Loucy (cell line): Measurements from ENCODE around the gene DUSP7.

ENCODE experiments used
- H2AFZ ChIP-seq: fragments of 200-600 bp; sonication (generic); 2 replicates; pipeline ENCODE4 v1.6.0; 2016; ENCODE audit warnings: antibody characterized with exemption, mild to moderate bottlenecking, low read length, moderate library complexity
- H3F3A ChIP-seq: fragments of 200-600 bp; 2 replicates; pipeline ENCODE4 v1.6.0; 2016; ENCODE audit warnings: antibody characterized with exemption, low read depth, mild to moderate bottlenecking
- H3K27me3 ChIP-seq: fragments of 200-600 bp; sonication (generic); 2 replicates; pipeline ENCODE4 v1.6.1; 2014; ENCODE audit warnings: low read length, mild to moderate bottlenecking; ENCODE audit not compliant: insufficient read depth, poor library complexity, severe bottlenecking
- H3K36me3 ChIP-seq: fragments of 200-600 bp; sonication (generic); 2 replicates; pipeline ENCODE4 v1.6.1; 2016; ENCODE audit warnings: low read length; ENCODE audit not compliant: insufficient read depth
- H3K4me1 ChIP-seq: fragments of 200-600 bp; sonication (generic); 2 replicates; pipeline ENCODE4 v1.5.1; 2014; ENCODE audit warnings: low read length, mild to moderate bottlenecking; ENCODE audit not compliant: insufficient read depth, poor library complexity, severe bottlenecking
- H3K4me2 ChIP-seq: fragments of 200-600 bp; sonication (generic); 2 replicates; pipeline ENCODE4 v1.6.0; 2014; ENCODE audit warnings: antibody characterized with exemption, low read length, low read depth, mild to moderate bottlenecking; ENCODE audit not compliant: poor library complexity, severe bottlenecking
- H3K4me3 ChIP-seq: fragments of 200-600 bp; sonication (generic); 2 replicates; pipeline ENCODE4 v1.5.1; 2014; ENCODE audit warnings: low read length, mild to moderate bottlenecking, mixed read lengths; ENCODE audit not compliant: poor library complexity, severe bottlenecking
- H3K79me2 ChIP-seq: fragments of 200-600 bp; sonication (generic); 2 replicates; pipeline ENCODE4 v1.6.1; 2014; ENCODE audit warnings: low read length; ENCODE audit not compliant: insufficient read depth
- H3K9ac ChIP-seq: fragments of 200-600 bp; sonication (generic); 2 replicates; pipeline ENCODE4 v1.6.0; 2014; ENCODE audit warnings: mild to moderate bottlenecking, low read depth, low read length, moderate library complexity; ENCODE audit not compliant: poor library complexity, severe bottlenecking
- H3K9me2 ChIP-seq: fragments of 200-600 bp; sonication (generic); replicated peaks from 2 replicates; pipeline ENCODE4 v1.6.1; 2016; ENCODE audit warnings: low read depth, low read length, mixed read lengths
- H3K9me3 ChIP-seq: fragments of 200-600 bp; sonication (generic); 2 replicates; pipeline ENCODE4 v1.6.1; 2014; ENCODE audit warnings: mild to moderate bottlenecking, antibody characterized with exemption, low read length, low read depth; ENCODE audit not compliant: insufficient read depth
- H4K20me1 ChIP-seq: fragments of 200-600 bp; sonication (generic); 2 replicates; pipeline ENCODE4 v1.6.0; 2014; ENCODE audit warnings: antibody characterized with exemption, low read length, mild to moderate bottlenecking; ENCODE audit not compliant: insufficient read depth, poor library complexity, severe bottlenecking
- CTCF ChIP-seq: fragments of 200-600 bp; sonication (generic); conservative IDR thresholded peaks from 2 replicates; pipeline ENCODE4 v1.5.1; 2014; ENCODE audit warnings: mild to moderate bottlenecking, antibody characterized with exemption, low read length
- EZH2phosphoT487 ChIP-seq: fragments of 200-600 bp; IDR thresholded peaks from 2 replicates; pipeline ENCODE4 v1.6.1; 2018; ENCODE audit warnings: antibody characterized with exemption, mild to moderate bottlenecking, moderate library complexity, borderline replicate concordance

DUSP7 gene

GRCh38 chr3:52036829-52037228, 19.5 kb downstream of the DUSP7 start:
- H3K4me2 ChIP-seq, result no peak overlapping the region
- no peak overlapping the region for H3K9ac ChIP-seq
- H3K4me1 ChIP-seq, result peaks cover 3% of the 10 kb centered on the region

GRCh38 chr3:52036222-52036694, 20.1 kb downstream of the DUSP7 start:
- Histone ChIP-seq H3K4me1 (no peaks in the 10 kb centered on the region), H3K27me3 (no peaks in the 10 kb centered on the region), H3K79me2 (no peaks in the 10 kb centered on the region)

More at GRCh38 chr3:52036829-52037228, 19.5 kb downstream of the DUSP7 start:
- no peaks in the 10 kb centered on the region for H4K20me1 ChIP-seq
- H3K4me3 ChIP-seq, result no peak overlapping the region
- H3K9me2 ChIP-seq, result no peaks in the 10 kb centered on the region
- H2AFZ ChIP-seq, result no peak overlapping the region
- no peaks in the 10 kb centered on the region for H3K79me2 ChIP-seq
- no peaks in the 10 kb centered on the region for H3K36me3 ChIP-seq
- H3K27me3 ChIP-seq, result no peaks in the 10 kb centered on the region
- TF ChIP-seq EZH2phosphoT487 (no peak), CTCF (0 out of 2 replicates have a peak, but pooled peaks have one; percentile 11)
- H3K9me3 ChIP-seq, result no peaks in the 10 kb centered on the region
- H3F3A ChIP-seq, result no peaks in the 10 kb centered on the region

GRCh38 chr3:52034651-52035050, 21.7 kb downstream of the DUSP7 start:
- no peaks in the 10 kb centered on the region for H3K4me1 ChIP-seq
- no peaks in the 10 kb centered on the region for H3K36me3 ChIP-seq
- H3K27me3 ChIP-seq, result no peaks in the 10 kb centered on the region
- no peaks in the 10 kb centered on the region for H3F3A ChIP-seq
- TF ChIP-seq EZH2phosphoT487 (no peak), CTCF (no peak)
- H3K9ac ChIP-seq, result no peak overlapping the region
- H3K9me2 ChIP-seq, result no peaks in the 10 kb centered on the region
- H3K9me3 ChIP-seq, result no peaks in the 10 kb centered on the region
- no peaks in the 10 kb centered on the region for H3K79me2 ChIP-seq
- no peak overlapping the region for H3K4me2 ChIP-seq
- no peak overlapping the region for H3K4me3 ChIP-seq
- no peaks in the 10 kb centered on the region for H4K20me1 ChIP-seq
- no peak overlapping the region for H2AFZ ChIP-seq

More at GRCh38 chr3:52036222-52036694, 20.1 kb downstream of the DUSP7 start:
- Histone ChIP-seq H2AFZ (no peak overlapping the region), H3F3A (no peaks in the 10 kb centered on the region), H3K4me3 (no peak overlapping the region), H3K9me3 (no peaks in the 10 kb centered on the region), H3K9me2 (no peaks in the 10 kb centered on the region), H3K4me2 (no peak overlapping the region), H4K20me1 (no peaks in the 10 kb centered on the region), H3K9ac (no peak overlapping the region), H3K36me3 (no peaks in the 10 kb centered on the region)
- TF ChIP-seq EZH2phosphoT487 (no peak), CTCF (no peak)
